Globus pallidus (tissue), 1 donor: Measurements from ENCODE around the gene MED9.
"Not testable (repeated sequence)": the region's sequence is repeated elsewhere in the genome, so short reads cannot be mapped to it uniquely, and the experiment has no call there.

ENCODE experiments used
- DNase-seq: peaks from one replicate; pipeline ENCODE4 v3.0.0-alpha.2; 2015; ENCODE audit warnings: low spot score

The MED9 gene

GRCh38 chr17:17455173-17455572 is 21.6 kb upstream of the MED9 start:
- DNase-seq, result no peak

GRCh38 chr17:17456251-17456650 is 20.5 kb upstream of the MED9 start:
- DNase-seq, result no peak

GRCh38 chr17:17457680-17458079 is 19.1 kb upstream of the MED9 start:
- DNase-seq, result no peak

- no peak for DNase-seq
Observed at GRCh38 chr17:17460038-17460437, 16.8 kb upstream of the MED9 start.

- DNase-seq, result no peak
Observed at GRCh38 chr17:17462048-17462824, 14.6 kb upstream of the MED9 start.

GRCh38 chr17:17463821-17464220 is 13.0 kb upstream of the MED9 start:
- peak; percentile 57 for DNase-seq

- DNase-seq, result not testable (repeated sequence)
Observed at GRCh38 chr17:17465878-17466277, 10.9 kb upstream of the MED9 start.

GRCh38 chr17:17466511-17466910 is 10.3 kb upstream of the MED9 start:
- DNase-seq, result no peak

- DNase-seq, result peak; percentile 25
Observed at GRCh38 chr17:17467016-17467415, 9.8 kb upstream of the MED9 start.

GRCh38 chr17:17467720-17468119 is 9.1 kb upstream of the MED9 start:
- no peak for DNase-seq

GRCh38 chr17:17468217-17469010 is 8.4 kb upstream of the MED9 start:
- no peak for DNase-seq

- DNase-seq, result no peak
Observed at GRCh38 chr17:17469358-17469757, 7.4 kb upstream of the MED9 start.

GRCh38 chr17:17469996-17470395 is 6.8 kb upstream of the MED9 start:
- DNase-seq, result no peak

GRCh38 chr17:17472333-17472920 is 4.4 kb upstream of the MED9 start:
- DNase-seq, result no peak

GRCh38 chr17:17474341-17474740 is 2.5 kb upstream of the MED9 start:
- DNase-seq, result no peak

GRCh38 chr17:17479209-17479608 is 2.4 kb downstream of the MED9 start:
- no peak for DNase-seq

- DNase-seq, result no peak
Observed at GRCh38 chr17:17480593-17481148, 3.9 kb downstream of the MED9 start.

- DNase-seq, result no peak
Observed at GRCh38 chr17:17481860-17482259, 5.1 kb downstream of the MED9 start.

- DNase-seq, result no peak
Observed at GRCh38 chr17:17484451-17484899, 7.7 kb downstream of the MED9 start.

- no peak for DNase-seq
Observed at GRCh38 chr17:17485420-17485819, 8.6 kb downstream of the MED9 start.

GRCh38 chr17:17486416-17486815 is 9.6 kb downstream of the MED9 start:
- not testable (repeated sequence) for DNase-seq

GRCh38 chr17:17487998-17488397 is 11.2 kb downstream of the MED9 start:
- no peak for DNase-seq
